ENCODE measurements around the gene B4GALT5.
"Not testable (repeated sequence)": the region's sequence is repeated elsewhere in the genome, so short reads cannot be mapped to it uniquely, and the experiment has no call there.

B4GALT5 gene

DNA sequence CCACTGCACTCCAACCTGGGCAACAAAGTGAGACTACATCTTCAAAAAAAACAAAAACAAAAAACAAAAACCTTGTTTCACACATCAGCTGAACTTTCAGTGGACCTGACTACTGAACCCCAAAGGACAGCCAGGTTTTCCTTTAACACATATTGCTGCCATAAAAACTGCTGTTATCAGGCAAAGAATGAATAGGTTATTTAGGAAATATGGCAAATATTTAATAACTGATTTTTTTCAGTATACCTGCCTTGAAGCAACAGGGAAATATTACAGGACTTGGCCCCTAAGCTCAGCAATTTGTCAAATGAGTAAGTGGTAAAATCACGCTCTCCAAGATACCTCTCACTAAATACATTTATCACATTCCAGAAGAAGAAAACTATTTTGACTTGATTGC lies 34.0 kb downstream of the B4GALT5 start:
- DNase-seq (ENCODE audit: low read depth in 2 of 2): no peak

- DNase-seq (ENCODE audit: low read depth in 2 of 2): no peak
Observed at GRCh38 chr20:49677777-49678758, 35.6 kb downstream of the B4GALT5 start.

DNA sequence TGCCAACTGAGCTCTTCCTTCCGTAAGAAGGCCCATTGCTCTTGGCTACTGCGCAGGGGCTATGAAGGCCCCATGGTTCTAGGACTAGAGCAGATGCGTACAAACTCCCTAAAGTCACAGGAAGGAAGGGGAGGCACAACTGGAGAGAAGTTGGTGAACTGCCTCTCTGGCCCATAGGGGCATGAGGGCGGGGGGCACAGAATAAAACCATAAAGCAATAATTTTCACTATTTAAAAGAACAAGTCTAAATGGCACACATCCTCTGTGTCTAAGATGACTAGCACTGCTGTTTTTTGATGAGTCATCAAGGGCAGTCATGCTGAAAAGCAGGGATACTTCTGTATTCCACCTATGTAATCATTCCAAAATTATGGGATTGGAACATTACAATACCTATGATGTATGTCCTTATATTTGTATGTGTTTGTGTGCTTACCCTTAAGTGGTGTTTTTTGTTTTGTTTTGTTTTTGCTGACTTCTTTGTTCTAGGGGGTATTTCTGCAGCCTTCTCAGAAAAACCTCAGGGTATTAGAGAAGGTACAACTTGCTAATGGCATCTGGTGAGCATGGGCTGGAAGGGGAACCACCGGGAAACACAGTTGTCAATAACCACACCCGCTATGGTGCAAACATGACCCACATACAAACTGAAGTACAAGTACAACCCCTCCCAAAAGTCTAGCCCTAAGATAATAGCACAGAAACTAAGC lies 36.9 kb downstream of the B4GALT5 start:
- no peak for DNase-seq (ENCODE audit: low read depth in 2 of 2)

GRCh38 chr20:49675368-49676151 lies 38.1 kb downstream of the B4GALT5 start:
- no peak for DNase-seq (ENCODE audit: low read depth in 2 of 2)

- no peak for DNase-seq (ENCODE audit: low read depth in 2 of 2)
Observed at GRCh38 chr20:49674383-49675352, 39.0 kb downstream of the B4GALT5 start.

DNA sequence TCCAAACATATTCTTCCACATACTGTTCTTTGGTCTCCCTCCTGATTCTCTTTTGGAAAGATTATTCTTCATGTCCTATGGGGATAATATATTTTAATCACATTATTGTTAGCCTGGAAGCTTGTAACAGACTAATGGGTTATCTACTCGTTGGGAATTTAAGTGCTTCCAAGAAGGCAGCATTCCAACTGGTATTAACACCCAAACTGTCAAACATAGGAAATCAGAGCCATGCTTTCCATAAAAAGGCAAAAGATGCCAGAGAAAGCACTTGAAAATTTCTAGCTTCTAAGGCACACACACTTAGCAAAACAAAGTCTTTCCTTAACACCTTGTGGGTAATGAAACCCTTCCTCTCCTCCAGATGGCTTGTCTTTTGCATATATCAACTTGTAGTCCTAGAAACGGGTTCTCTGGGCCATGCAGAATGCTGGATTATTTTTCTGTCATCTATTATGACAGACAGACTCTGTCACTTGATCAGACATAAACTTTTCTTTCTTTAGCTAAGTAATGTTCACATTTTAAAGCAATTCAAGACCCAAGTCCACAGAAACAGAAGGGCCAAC lies 41.5 kb downstream of the B4GALT5 start:
- DNase-seq (ENCODE audit: low read depth in 2 of 2): no peak

- DNase-seq (ENCODE audit: low read depth in 2 of 2): no peak
Observed at GRCh38 chr20:49671433-49671832, 42.2 kb downstream of the B4GALT5 start.

GRCh38 chr20:49669601-49670189 lies 44.0 kb downstream of the B4GALT5 start:
- no peak for DNase-seq (ENCODE audit: low read depth in 2 of 2)

DNA sequence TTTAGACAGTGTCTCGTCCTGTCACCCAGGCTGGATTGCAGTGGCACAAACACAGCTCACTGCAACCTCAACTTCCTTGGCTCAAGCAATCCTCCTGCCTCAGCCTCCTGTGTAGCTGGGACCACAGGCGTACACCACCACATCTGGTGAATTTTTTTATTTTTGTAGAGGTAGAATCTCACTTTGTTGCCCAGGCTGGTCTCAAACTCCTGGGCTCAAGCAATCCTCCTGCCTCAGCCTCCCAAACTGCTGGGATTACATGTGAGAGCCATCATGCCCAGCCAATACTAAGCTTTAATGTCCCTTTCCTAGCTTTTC lies 44.8 kb downstream of the B4GALT5 start:
- not testable (repeated sequence) for DNase-seq (ENCODE audit: low read depth in 2 of 2)

DNA sequence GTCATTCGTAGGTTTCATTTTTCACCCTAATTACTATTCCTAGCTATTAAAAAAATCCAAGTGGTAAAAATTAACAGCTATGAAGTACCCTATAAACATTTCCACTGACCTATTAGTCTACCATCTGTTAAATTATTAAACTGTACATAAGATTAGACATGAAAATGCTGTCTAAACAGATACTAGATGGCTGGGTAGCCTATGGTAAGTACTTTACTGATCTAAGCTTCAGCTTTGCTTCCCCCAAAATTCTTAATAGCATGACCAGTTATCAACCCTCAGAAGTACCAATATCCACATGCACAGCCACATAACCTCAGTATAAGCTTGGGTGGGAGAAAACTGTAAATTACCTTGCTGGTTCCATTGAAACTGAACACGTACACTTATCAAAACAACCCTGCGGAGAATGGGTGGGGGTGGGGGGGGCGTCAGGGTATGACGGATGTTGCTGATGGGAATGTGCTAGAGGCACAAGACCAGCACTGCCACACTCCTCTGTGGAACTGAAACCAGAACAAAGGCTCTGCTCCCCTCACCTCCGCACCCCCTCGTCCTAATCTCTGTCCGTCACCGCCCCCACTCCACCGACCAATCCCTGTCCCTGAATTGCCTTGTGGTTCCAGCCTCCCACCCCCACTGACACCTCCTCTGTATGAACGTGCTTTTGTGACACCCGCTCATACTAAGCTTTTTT lies 45.3 kb downstream of the B4GALT5 start:
- DNase-seq (ENCODE audit: low read depth in 2 of 2): peak; percentile 8 to 39

DNA sequence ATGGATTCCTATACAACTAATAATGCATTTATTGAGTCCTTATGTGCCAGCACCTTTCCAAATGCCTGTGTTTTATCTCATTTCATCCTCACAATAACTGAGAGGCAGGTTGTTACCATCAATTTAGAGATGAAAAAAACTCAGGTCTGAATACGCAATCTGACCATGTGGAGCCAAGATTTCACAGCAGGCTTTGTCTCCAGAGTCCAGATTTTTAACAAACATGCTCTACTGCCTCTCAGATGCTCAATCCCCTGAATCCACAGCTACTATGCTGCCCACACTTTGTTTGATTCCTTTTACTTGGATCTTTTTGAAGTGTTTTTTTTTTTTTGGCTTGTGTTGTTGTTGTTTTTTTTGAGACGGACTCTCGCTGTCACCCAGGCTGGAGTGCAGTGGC lies 46.8 kb downstream of the B4GALT5 start:
- DNase-seq (ENCODE audit: low read depth in 2 of 2): no peak

DNA sequence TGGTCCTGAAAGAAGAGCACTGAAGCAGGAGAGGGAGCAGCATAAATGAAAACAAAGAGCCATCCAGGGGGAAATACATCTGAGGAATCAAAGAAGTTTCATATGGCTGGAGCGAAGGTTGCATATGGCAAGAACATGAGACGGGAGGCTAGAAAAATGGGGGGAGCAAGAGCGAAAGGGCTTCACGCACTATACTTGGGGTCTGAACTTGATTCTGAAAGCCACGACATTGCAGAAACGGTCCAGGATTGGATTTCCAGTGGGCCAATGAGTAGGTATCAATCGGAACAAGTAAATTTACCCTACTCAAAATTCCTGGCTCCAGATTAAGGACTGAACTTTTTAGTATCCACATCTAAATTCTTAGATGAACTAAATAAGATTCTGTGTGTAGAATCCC lies 47.9 kb downstream of the B4GALT5 start:
- DNase-seq (ENCODE audit: low read depth in 2 of 2): no peak

GRCh38 chr20:49664612-49665313 lies 48.9 kb downstream of the B4GALT5 start:
- no peak for DNase-seq (ENCODE audit: low read depth in 2 of 2)

GRCh38 chr20:49663112-49663511 lies 50.6 kb downstream of the B4GALT5 start:
- DNase-seq (ENCODE audit: low read depth in 2 of 2): no peak

- no peak for DNase-seq (ENCODE audit: low read depth in 2 of 2)
Observed at GRCh38 chr20:49661560-49662329, 51.9 kb downstream of the B4GALT5 start.

- no peak for DNase-seq (ENCODE audit: low read depth in 2 of 2)
Observed at GRCh38 chr20:49660912-49661311, 52.8 kb downstream of the B4GALT5 start.

DNA sequence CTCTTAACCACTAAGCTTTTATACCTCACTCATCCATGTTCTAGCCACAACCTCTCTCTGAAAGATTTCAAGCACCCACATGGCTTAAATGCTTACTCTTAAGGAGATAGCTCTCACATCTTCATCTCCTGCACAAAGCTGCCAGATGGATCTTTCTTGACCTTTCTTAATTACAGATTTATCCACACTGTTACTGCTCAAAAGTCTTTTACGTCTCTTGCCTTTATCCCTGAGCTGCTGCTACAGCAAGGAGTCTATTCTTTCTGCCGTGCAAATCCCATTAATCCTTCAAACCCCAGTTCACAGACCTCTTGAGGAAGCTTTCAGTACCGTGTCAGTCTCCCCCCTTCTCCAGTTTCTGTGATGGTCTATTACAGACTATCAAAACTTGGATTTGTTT lies 54.6 kb downstream of the B4GALT5 start:
- no peak for DNase-seq (ENCODE audit: low read depth in 2 of 2)

DNA sequence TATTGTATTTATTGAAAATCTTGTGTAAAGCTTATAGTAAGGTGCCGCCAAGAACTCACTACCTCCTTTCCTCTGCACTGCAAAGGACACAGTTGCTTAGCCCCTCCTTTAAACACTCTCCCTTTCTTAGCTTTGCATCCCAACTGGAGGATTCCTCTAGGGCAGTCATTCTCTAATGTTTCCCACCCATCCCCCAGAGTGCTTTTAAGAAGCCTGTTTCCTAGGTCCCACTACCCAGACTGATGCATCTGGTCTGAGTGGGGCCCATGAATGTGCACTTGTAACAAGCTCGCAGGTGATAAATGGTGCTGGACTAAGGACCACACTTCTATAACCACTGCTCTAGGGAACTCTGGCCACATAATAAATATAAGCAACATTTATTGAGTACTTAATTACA lies 55.2 kb downstream of the B4GALT5 start:
- no peak for DNase-seq (ENCODE audit: low read depth in 2 of 2)
